Natural killer cell (primary cell): ENCODE data around the gene TMEM129. TPM values are rescaled to one million over a fixed set of nuclear protein-coding genes. Genes with fewer than 3 reads are reported as not detected.

Source experiments
- ATAC-seq, 3 donors: fragments of 150-1000 bp in 2 of 3; fragments of 200-7000 bp in 1 of 3; cut with Tn5 transposase; 1 replicate in 1 of 3; 2 replicates in 2 of 3; pipeline ENCODE4 v1.10.0; 2021; ENCODE audit warnings: mild to moderate bottlenecking in 2 of 3, moderate library complexity in 2 of 3
- DNase-seq, 2 donors: peaks; one replicate each; pipeline versions ENCODE4 v3.0.0 to v3.0.0-alpha.2; 2013 to 2021; ENCODE audit warnings: mixed read lengths in 1 of 2
- H3K27ac ChIP-seq: one replicate; pipeline ENCODE4 v1.5.1; 2013; ENCODE audit warnings: mild to moderate bottlenecking, low read length
- H3K27me3 ChIP-seq: one replicate; pipeline ENCODE4 v1.6.1; 2013; ENCODE audit warnings: low read length; ENCODE audit not compliant: control insufficient read depth, insufficient read depth
- H3K36me3 ChIP-seq: one replicate; pipeline ENCODE4 v1.6.1; 2013; ENCODE audit warnings: low read length; ENCODE audit not compliant: control insufficient read depth, insufficient read depth
- H3K4me1 ChIP-seq: one replicate; pipeline ENCODE4 v1.6.1; 2013; ENCODE audit warnings: low read length; ENCODE audit not compliant: control insufficient read depth, insufficient read depth
- H3K4me3 ChIP-seq: one replicate; pipeline ENCODE4 v1.5.1; 2013; ENCODE audit warnings: low read length
- H3K9me3 ChIP-seq: one replicate; pipeline ENCODE4 v1.6.1; 2013; ENCODE audit warnings: low read length; ENCODE audit not compliant: control insufficient read depth, insufficient read depth
- H3K27ac Mint-ChIP-seq, 2 donors: one replicate each; pipeline ENCODE4 v1.8.0; 2022; ENCODE audit warnings: mild to moderate bottlenecking in 2 of 2, mixed read lengths in 2 of 2, moderate library complexity in 1 of 2
- H3K27me3 Mint-ChIP-seq, 2 donors: one replicate each; pipeline ENCODE4 v1.8.0; 2022; ENCODE audit warnings: low read depth in 2 of 2, mixed read lengths in 2 of 2
- H3K36me3 Mint-ChIP-seq: one replicate; pipeline ENCODE4 v1.8.0; 2022; ENCODE audit warnings: mixed read lengths
- H3K4me1 Mint-ChIP-seq, 2 donors: one replicate each; pipeline ENCODE4 v1.8.0; 2022; ENCODE audit warnings: mixed read lengths in 2 of 2
- H3K4me3 Mint-ChIP-seq: one replicate; pipeline ENCODE4 v1.8.0; 2022; ENCODE audit warnings: mild to moderate bottlenecking, moderate library complexity, mixed read lengths
- H3K9me3 Mint-ChIP-seq, 2 donors: one replicate each; pipeline ENCODE4 v1.8.0; 2022; ENCODE audit warnings: mixed read lengths in 2 of 2
- WGBS: methylation state at CpG from one replicate; pipeline ENCODE4 v1.1.7; 2013; ENCODE audit warnings: missing lambda C conversion rate; ENCODE audit not compliant: insufficient coverage; 5-methylcytosine and 5-hydroxymethylcytosine counted together
- intact Hi-C: fragments of 100-400 bp; cut with micrococcal nuclease; formaldehyde crosslinking; loops from one replicate; pipeline ENCODE4 v1.14.2; 2022
- total RNA-seq, 4 donors: library from RNA; stranded (reverse); fragments of 120-200 nt in 1 of 4; gene quantifications; one replicate each; pipeline versions ENCODE4 v1.2.3 to v1.2.4, GENCODE V29; 2013 to 2022
- TF ChIP-seq, protein P1 (sequence below): fragments of 200-600 bp; IDR thresholded peaks from one replicate; pipeline ENCODE4 v1.8.0; 2022; ENCODE audit warnings: antibody characterized with exemption

TMEM129 gene
- total RNA-seq, 3 donors from 2014 or later (not counting 1 experiment from before 2014, with no cell fraction given), result 18.2 to 26.9 (median 20.8) TPM

DNA sequence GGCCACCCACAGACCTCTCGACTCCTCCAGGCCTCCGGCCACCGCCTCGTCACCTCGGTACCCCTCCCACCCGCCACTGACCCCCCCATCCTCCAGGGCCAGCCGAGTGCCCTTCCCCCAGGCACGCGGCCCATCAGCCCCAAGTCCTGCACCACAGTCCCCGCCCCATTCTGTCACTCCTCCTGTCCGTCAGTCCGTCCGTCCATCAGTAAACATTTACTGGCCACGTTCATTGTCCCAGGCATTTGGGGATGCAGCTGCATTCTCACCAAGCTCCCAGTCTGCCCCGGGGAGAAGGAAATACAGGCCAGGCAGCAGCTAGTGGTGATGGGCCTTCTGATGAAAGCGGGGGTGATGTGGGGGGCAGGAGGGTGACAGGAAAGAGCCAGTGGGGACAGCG is 36.7 kb upstream of the TMEM129 start:
- Mint-ChIP-seq H3K9me3 (no peaks in the 10 kb centered on the region), H3K4me1 (no peaks in the 10 kb centered on the region), H3K27me3 (peaks cover 0 to 4% of the 10 kb centered on the region in 2 donors), H3K27ac (no peak overlapping the region), H3K36me3 (no peaks in the 10 kb centered on the region), H3K4me3 (no peak overlapping the region)
- TF ChIP-seq, protein P1, sequence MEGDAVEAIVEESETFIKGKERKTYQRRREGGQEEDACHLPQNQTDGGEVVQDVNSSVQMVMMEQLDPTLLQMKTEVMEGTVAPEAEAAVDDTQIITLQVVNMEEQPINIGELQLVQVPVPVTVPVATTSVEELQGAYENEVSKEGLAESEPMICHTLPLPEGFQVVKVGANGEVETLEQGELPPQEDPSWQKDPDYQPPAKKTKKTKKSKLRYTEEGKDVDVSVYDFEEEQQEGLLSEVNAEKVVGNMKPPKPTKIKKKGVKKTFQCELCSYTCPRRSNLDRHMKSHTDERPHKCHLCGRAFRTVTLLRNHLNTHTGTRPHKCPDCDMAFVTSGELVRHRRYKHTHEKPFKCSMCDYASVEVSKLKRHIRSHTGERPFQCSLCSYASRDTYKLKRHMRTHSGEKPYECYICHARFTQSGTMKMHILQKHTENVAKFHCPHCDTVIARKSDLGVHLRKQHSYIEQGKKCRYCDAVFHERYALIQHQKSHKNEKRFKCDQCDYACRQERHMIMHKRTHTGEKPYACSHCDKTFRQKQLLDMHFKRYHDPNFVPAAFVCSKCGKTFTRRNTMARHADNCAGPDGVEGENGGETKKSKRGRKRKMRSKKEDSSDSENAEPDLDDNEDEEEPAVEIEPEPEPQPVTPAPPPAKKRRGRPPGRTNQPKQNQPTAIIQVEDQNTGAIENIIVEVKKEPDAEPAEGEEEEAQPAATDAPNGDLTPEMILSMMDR, result no peak
- Histone ChIP-seq H3K36me3 (no peaks in the 10 kb centered on the region), H3K9me3 (no peaks in the 10 kb centered on the region), H3K4me1 (peaks cover 10% of the 10 kb centered on the region), H3K27me3 (no peaks in the 10 kb centered on the region), H3K27ac (no peak overlapping the region), H3K4me3 (no peak overlapping the region)
- ATAC-seq (no peak), DNase-seq (no peak)
- intact Hi-C loops, result no loop called here
- WGBS, result 90% methylated on average over 17 of the region's 17 CpGs

DNA sequence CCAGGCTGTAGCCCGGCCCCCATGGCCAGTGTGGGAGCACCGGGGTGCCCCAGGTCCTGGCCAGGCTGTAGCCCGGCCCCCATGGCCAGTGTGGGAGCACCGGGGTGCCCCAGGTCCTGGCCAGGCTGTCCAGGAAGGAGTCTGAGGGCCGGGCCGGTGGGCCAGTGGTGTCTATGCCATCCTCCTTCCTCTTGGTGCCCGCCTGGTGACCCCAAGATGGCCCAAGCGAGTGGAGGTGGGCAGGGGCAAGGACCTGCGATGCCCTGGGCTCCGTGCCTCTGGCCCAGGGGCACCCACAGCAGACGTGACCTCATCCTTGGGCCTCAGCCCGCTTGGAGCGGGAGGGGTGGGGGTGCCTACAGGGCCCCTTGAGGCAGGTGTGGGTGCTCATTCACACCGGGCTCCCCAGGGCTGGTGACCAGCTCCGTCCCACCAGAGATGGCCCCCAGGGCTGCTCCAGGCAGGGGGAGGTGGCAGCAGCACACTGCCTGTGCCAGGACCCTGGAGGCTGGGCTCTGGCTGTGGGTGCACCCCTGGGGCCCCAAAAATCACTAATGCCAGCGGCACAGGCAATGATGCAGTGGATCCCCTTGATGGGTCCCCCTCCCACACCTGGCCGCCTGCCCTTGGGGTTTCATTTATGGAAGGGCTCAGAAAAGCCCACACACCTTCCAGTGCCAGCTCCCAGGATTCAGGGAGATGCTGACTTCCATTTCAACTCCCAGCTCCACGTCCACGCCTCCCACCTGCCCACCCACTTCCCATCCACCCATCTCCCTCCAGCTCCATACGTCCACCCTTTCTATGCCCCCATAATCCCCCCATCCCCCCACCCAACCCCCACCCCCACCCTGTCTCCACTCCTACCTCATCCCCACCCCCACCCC is 36.0 kb upstream of the TMEM129 start:
- no peaks in the 10 kb centered on the region for H3K36me3 Mint-ChIP-seq
- no peaks in the 10 kb centered on the region for H3K36me3 ChIP-seq
- peaks cover 17% of the 10 kb centered on the region for H3K4me1 ChIP-seq
- WGBS, result 91% methylated on average over 18 of the region's 20 CpGs
- intact Hi-C loops, result no loop called here
- H3K4me3 ChIP-seq, result no peak overlapping the region
- H3K9me3 Mint-ChIP-seq, result no peaks in the 10 kb centered on the region
- TF ChIP-seq, protein P1, result no peak
- no peaks in the 10 kb centered on the region for H3K4me1 Mint-ChIP-seq
- no peak overlapping the region for H3K27ac Mint-ChIP-seq
- no peak overlapping the region for H3K27ac ChIP-seq
- H3K27me3 ChIP-seq, result no peaks in the 10 kb centered on the region
- no peak for DNase-seq
- no peaks in the 10 kb centered on the region for H3K27me3 Mint-ChIP-seq
- H3K9me3 ChIP-seq, result no peaks in the 10 kb centered on the region
- H3K4me3 Mint-ChIP-seq, result no peak overlapping the region
- ATAC-seq, result no peak

DNA sequence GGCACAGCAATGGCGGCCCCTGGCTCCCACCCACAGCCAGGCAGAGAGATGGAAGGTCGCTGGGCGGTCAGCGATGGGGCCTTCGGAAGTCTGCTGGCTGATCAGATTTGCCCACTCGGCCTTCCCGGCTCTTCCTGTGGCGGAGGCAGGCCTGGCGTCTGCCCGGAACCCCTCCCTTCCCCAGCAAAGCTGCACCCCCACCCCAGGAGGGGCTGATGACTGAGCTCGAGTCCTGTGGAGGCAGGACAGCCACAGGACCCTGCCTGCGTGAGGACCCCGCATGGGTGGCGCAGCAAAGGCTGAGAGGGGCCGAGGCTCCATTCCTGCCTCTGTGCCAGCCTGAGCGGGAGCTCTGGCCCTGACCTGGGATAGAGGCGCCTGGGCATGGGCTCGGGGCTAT is 35.0 kb upstream of the TMEM129 start:
- no peaks in the 10 kb centered on the region for H3K27me3 Mint-ChIP-seq
- H3K4me3 ChIP-seq, result no peak overlapping the region
- peaks cover 18% of the 10 kb centered on the region for H3K4me1 ChIP-seq
- intact Hi-C loops, result no loop called here
- H3K9me3 ChIP-seq, result no peaks in the 10 kb centered on the region
- no peaks in the 10 kb centered on the region for H3K4me1 Mint-ChIP-seq
- H3K36me3 ChIP-seq, result no peaks in the 10 kb centered on the region
- H3K36me3 Mint-ChIP-seq, result no peaks in the 10 kb centered on the region
- H3K4me3 Mint-ChIP-seq, result no peak overlapping the region
- DNase-seq, result no peak
- no peak overlapping the region for H3K27ac Mint-ChIP-seq
- WGBS, result 70% methylated on average over 18 of the region's 18 CpGs
- TF ChIP-seq, protein P1, result no peak
- H3K27ac ChIP-seq, result no peak overlapping the region
- no peaks in the 10 kb centered on the region for H3K9me3 Mint-ChIP-seq
- no peaks in the 10 kb centered on the region for H3K27me3 ChIP-seq
- ATAC-seq, result no peak
